Activated CD4-positive, alpha-beta T cell treated with anti-CD3 and anti-CD28 coated beads, Interleukin-2, amount 50 U/mL, for 48 hours (primary cell): ENCODE results near the gene C14orf93.
A peak's percentile ranks its signal among the peaks of the same experiment; 100 is the strongest.

ENCODE experiments used
- DNase-seq, 2 experiments: peaks; one replicate each; pipeline ENCODE4 v3.0.0-alpha.2; 2020

C14orf93 gene, protein sequence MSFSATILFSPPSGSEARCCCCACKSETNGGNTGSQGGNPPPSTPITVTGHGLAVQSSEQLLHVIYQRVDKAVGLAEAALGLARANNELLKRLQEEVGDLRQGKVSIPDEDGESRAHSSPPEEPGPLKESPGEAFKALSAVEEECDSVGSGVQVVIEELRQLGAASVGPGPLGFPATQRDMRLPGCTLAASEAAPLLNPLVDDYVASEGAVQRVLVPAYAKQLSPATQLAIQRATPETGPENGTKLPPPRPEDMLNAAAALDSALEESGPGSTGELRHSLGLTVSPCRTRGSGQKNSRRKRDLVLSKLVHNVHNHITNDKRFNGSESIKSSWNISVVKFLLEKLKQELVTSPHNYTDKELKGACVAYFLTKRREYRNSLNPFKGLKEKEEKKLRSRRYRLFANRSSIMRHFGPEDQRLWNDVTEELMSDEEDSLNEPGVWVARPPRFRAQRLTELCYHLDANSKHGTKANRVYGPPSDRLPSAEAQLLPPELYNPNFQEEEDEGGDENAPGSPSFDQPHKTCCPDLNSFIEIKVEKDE

DNA sequence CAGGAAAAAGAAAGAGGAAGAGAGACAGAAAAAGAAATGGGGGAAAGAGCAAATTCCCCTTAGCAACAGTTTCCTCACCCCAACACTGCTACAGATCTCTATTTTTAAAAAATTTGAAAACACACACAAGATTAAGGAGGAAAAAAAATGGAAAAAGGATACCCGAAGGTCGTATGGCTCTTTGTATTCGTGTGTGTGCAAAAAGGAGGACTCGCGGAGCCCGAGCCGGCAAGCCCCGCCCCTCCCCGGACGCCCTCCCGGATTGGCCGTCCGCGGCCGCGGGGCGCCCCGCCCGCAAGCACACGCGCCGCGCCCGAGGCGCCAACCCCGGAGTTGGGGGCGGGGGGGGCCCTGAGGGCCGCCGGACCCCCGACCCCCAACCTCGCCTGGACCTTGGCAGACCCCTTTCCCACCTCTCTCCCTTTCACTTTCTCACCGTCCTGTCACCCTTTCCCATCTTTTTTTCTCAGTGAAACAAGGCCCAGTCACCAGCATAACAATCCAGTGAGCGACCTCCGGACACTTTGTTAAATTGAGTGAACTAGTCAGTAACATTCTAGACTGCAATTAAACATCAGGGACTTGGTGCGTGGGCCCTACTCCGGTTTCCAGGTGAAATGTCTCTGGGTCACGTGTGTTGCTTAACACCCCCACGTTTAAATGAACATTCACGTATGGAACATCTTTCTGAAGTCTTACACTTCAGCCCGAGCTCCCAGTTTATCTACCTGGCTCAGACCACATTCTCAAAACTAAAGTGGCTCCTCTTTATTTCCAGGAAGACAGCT is at the start of gene C14orf93:
Gene C14orf93 (minus strand): TSS at position 205 of the 788 bp plus-strand sequence. CDS start 11,120 bp downstream, outside the sequence.
- peak; percentile 86 to 89 for DNase-seq

DNA sequence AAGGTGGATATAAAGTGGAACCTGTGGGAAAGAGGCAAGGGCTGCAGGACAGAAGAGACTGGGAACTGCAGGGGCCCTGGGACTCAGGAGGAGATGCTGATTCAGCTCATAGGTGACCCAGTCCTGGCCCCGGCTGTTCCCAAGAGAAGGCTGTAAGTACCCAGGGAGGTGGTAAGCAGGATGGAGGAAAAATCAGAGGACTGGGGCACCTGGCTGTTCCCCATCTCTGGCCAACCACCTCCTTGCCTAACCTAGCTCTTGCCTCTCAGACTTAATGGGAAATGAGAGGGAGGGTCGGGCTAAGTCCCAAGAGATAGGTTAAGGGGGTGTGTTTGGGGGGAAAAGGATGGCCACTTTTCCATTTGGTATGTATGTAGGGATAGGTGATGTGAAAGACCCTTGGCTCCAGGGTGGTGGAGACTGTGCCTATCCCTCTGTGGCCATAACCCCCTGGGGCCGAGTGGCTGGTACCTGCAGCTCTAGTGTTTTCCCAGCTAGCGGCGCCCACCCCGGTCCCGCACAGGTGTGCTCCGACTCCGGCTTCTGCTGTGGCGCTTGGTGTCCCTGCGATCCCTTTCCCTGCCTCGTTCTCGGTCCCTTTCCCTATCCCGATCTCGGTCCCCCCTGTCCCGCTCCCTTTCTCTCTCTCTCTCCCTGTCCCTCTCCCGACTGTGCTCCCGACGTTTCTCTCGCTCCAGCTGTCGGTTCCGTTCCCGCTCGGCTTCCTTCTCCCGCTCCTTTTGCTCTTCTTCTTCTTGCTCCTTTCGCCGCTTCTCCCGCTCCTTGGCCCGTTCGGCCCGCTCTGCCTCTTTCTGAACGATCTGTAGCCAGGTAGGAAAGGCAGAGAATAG is 48.9 kb upstream of the C14orf93 start:
- DNase-seq = no peak

DNA sequence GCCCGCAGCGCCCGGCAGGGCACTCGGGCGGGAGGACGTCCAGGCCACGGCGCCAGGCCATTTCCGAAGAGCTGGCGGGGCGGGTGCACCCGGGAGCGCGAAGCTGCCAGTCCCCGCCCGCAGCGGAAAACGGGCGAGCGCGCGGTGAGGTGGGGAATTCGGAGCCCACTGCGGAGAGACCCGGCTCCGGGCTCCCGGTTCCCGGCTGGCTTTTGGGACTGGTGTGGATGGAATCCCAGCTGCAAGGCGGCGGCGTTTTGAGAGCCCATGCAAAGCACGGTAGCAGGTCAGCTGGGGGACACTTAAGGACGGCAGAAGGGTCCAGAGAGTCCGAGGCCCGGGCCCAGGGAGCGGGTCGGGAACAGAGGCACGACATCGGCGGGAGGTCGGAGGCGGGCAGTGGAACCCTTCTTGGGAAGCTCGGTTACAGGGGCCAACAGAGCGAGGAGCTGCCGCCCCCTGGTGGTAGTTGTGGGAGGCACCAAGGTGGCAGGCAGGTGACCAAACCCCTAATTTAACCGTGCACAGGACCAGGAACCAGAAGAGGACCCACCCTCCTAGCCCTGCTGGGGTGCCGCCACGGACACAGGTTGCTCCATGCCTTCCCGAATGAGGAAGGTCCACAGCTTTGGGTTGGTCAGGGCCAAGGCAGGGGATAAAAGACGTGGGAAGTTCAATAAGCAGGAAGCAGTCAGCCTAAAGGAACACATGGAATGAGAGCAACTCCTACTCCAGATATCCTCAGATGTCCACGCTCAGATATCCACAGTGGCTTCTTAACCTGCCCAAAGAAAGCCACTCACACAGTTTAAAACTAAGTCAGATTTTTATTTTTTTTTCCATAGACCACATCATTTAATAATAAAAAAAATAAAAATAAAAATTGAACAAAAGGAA is 48.1 kb upstream of the C14orf93 start:
- DNase-seq = peak; percentile 91 to 93

DNA sequence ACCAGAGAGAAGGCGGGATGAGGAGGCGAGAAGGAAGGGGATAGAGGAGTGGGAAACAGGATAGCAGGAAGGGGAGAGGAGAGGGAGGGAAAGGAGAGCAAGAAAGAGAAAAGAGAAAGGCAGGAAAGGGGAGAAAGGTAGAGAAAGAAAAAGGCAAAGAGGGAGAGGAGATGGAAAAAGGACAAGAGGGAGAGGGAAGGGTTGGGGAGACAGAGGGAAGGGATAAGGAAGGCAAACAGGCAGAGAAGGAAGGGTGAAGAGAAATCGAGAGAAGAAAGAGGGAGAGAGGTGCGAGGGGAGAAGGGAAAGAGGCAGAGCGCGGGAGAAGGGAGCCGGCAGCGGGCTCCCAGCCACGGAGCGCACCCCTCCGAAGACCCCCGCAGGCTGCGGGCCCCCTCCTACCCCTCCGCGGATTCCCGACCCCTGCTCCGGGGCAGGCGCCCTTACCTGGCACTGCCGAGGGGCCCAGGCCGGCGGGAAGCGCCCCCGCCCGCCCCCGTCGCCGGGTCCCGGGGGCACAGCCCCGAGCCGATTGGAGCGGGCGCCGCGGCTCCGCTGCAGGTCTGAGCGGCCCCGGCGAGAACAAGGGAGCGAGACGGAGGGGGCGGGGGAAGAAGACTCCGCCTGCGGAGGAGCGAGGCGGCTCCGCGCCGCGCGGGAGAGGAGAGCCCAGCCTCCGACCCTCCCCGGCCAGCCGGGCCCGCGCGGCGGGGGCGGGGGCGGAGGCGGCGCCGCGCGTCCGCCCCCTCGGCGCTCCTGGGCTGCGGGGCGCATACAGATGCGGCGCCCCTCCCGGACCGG is 47.2 kb upstream of the C14orf93 start, which contains the start of gene CDH24:
Gene CDH24 (minus strand): TSS at position 565 of the 801 bp plus-strand sequence. CDS start 1,787 bp downstream, outside the sequence.
- peak; percentile 68 to 77 for DNase-seq

DNA sequence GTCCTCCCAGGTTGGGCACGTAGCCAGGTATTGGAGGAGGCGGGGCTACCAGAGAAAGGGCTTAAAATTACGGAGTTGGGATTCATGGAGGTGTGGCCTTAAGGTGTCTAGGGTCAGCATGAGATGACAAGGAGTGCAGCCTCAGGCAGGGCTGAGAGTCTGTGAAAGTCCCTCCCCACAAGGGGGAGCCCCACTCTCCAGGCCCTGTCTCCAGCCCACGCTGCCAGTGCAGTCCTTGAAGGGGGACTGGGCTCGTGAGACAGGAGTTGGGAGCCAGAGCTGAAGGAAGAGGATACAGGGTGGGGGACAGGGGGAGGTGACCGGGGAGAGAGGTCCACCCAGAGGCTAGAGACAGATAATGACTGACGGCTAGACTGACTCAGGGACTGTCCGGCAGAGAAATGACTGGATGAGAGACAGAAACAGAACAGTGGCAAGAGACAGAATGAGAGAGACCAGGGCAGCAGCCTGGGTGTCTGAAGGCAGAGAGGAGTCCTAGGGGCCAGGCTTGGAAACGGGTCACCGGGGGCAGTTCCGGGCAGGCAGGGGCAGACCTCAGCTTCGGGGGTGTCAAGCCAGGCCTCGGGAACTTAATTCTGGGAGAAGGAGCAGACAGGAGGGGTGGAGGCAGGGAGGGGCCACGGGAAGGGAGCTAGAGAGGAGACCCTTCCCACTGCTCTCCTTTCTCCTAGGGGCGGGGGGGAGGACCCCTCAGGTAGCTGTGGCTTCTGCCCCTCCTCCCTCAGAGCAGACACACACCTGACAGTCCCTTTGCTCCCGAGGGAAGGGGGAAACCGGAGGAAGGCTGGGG is 46.4 kb upstream of the C14orf93 start:
- peak; percentile 67 to 74 for DNase-seq

DNA sequence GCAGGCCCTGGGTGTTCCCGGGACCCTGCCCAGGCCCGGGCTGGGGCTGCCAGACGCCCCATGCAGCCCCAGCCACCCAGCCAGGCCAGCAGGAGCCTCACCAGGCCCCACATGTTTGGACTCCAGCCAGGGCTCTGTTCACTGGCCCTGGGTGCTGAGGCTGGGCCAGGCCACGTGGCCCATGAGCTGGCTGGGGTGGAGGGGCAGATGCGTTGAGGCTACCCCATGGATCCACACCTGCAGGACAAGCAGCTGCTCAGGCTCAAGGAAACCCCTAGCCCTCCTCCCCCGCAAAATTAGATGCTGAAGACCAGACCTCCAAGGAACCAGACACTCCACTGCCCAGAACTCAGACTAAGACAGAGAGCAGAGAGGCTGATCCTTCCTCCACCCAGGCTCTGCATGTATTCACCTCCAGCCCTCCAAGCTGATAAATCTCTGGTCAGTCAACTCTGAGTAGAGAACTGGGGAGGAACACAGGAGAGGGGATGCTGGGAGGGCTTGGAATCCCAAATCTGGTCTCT is 45.7 kb upstream of the C14orf93 start:
- no peak for DNase-seq

DNA sequence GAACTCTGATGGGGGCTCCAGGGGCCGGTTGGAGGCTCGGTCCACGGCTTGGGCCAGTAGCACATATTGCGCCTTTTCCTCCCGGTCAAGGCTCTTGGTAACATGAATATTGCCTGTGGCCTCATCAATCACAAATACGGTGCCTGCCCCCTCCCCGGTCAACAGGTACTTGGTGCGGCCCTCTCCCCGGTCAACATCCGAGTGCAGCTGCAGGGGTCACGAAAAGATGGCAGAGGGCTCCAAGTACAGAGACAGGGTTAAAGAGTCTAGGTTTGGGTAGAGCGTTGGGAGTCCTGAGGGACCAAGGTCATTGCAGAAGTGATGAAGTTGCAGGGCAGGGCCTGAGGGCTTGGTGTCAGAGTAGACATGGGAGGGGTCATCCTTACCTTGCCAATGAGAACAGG is 45.2 kb upstream of the C14orf93 start:
- DNase-seq = no peak

DNA sequence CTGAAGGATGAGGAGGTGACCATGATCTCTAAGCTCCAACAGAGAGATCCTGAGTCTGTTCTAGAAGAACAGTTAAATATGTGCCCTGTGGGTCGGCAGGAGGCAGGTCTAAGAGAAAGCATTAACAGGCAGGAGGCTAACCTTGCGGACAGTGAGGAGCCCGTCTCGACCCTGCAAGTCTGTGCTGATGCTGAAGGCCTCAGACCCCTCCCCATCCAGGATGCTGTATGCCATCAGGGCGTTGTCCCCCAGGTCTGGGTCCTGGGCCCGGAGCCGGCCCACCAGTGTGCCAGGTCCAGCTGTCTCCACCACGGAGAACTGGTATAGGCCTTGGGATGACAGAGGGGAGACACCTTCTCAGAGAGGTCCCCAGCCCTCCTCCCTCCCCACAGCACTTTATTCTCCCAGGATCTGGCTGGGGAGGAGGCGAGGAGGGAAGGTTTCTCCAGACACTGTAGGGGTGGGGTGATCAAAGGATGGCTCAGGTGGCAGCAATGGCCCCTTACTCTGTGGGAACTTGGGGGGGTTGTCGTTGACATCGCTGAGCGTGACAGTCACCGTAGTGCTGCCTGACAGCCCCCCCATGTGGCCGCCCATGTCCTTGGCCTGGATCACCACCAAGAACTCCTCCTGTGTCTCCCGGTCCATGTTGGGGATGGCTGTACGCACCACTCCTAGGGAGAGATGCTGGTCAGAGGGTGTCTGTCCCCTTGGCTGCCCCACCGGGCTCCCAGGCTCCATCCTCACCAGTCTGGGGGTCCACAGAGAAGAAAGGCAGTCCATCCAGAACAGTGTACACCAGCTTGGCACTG is 44.3 kb upstream of the C14orf93 start:
- DNase-seq = peak in 1 of 2 experiments; percentile 52

DNA sequence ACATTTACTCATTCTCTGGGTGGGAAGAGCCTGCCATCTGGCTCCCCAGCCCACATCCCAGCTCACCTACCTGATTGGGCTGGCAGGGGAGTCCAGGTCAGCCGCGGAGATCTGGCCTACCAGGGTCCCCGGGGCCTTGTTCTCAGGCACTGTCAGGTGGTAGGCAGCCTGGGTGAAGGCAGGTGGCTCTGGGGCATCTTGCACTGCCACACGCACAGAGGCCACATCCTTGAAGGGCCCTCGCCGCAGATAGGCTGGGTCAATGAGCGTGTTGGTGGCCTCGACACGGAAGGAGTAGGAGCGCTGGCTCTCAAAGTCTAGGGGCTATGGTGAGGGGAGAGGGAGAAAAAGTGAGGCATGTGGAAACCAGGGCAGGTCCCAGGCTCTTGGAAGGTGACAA is 43.5 kb upstream of the C14orf93 start:
- no peak for DNase-seq

DNA sequence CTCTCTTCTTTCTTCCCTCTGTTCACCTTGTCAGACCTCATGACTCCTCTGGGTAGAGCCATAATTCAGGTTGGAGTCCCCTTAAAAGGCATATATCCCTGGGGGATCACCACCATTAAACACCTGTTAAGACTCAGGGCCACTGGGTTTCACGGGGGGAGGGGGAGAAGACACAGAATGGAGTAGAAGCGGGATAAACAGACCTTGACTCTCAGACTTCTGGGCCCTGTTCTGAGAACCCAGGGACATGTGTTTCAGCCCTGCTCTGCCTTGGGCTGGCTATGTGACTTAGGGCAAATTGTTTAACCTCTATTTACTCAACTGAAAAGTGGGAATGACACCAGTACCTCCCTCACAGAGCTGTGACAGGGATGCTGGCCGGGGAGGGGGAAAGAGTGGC is 42.7 kb upstream of the C14orf93 start:
- no peak for DNase-seq

DNA sequence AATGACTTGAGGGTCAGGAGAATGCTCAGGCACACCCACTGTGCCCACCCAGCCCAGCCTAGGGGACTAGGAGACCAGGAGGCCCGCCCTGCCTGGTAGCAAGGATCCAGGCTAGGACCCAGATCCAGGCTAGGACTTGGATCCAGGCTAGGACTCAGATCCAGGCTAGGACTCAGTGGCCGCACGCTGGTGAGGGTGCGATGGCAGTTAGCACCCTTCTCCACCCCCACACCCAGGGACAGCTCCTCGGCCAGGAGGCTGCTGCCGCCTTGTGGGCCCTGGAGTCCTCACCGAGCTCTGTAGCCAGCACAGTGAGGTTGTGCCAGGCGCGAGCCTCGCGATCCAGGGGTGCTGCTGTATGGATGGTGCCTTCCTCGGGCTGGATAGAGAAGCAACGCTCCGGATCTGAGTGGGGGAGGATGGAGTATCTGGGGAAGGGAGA is 42.3 kb upstream of the C14orf93 start:
- no peak for DNase-seq

DNA sequence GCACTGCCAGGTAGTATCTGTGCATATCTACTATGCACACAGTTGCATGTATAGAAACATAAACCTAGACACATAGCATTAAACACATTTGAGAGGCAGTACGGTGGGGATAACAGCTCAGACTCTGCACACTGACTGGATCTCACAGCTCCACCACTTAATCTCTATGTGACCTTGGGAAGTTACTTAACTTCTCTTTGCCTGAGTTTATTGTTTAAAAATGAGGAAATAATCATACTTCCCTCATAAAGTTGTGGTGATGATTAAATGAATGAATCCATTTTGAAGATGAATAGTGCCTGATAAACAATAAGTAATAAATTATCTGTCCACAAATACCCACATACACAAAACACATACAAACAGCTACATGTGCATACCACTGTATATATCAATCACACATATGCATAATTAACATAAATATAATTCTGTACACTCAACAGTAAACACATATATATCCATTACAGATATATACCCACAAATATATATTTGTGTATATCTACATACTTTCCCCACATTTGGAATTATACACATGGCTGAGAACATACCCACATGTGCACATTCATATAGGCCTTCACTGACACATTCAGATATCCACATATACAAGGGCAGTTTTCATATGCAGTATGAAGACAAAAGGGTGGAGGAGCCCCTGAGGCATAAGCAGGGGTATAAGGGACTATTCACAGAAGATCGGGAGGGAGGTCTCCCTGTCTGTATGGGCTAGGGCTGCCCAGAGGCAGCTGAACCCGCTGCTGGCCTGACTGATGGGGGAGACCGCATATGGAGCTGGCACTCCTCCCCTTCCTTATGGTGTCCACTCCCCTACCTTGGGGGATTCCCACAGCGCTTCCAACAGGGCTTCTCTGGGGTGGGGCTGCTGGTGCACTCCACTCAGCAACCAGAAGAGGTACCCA is 41.5 kb upstream of the C14orf93 start:
- DNase-seq = no peak

DNA sequence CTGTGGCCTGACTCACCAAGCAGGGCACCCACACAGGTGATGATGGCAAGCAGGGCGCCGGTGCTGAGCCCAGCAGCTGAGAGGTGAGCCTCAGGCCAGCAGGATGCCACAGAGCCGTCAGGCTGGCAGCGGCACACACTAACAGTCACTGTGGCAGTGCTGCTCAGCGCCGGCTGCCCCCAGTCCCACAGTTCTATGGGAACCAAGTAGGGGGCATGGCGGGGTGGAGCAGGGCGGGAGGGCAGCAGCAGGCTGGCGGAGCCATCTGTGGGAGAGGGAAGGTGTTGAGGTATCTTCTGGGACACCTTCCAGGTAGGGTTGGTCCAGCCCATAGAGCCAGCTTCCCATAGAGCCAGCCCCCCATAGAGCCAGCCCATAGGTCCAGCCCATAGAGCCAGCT is 39.1 kb upstream of the C14orf93 start:
- no peak for DNase-seq

DNA sequence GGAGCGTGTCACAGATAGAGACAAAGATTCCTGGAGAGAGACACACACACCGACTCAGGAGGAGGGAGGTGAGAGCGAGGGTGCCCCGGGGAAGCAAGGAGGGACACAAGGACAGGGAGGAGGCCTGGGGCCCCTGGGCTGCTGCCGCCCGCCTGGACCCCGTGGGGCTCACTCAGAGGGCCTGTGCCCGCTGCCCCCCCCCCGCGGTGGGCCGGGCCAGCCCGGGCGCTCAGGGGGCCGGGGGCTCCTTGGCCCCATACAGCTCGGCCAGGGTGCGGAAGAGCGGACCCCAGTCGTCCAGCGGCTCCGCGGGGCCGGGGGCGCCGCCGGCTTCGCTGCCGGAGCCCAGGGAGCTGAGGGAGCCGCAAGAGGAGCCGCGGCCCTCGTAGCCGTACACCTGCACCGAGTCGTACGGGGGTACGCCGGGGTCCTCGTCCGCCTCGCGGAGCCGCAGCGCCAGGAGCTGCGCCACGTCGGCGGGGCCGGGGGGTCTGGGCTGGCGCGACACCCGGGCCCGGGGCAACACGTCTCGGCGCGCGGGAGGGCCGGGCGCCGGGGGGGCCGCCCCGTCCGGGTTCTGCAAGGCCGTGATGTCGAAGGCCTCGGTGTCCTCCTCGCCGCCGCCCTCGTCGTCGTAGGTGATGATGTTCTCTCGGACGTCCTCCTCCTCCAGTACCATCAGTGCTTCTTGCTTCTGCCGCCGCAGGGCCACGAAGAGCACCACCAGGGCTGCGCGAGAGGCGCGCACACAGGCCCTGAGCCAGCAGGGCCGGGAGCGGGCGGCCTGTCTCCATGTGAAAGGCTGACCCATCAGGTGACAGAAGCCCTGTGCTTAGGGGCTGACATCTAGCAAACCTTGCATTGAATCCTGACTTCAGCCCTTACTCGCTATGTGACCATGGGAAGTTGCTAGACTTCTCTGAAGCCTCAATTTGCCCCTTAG is 38.1 kb upstream of the C14orf93 start:
- no peak for DNase-seq

DNA sequence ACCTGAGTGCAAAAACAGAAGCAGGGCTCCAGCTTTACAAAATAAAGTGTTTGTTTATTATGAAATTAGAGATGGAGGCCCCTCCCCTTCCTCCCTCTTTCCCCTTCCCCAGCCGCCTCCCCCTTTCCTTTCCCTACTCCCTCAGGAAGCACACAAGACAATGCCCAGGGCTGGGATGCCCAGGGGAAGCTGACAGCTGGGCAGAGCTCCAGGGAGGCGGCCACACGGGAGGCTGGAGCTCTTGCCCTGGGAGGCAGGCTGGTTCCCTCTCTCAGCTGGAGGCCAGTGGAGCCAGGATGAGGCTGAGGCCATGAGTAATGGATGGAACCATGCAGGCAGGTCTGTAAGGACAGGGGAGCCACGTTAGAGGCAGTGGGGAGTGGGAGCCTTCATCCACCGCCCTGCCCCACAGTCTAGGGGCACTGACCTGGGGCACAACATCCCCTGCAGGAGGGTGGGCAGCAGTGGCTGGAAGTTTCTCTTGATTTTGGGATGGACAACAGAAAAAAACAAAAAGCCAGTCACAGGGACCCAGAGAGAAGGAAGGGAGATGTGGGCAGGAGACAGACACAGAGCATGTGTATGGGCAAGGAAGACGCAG is 37.2 kb upstream of the C14orf93 start:
- DNase-seq = no peak
